Gastrocnemius medialis (tissue), 4 donors: ENCODE data around the gene C2CD4C. TPM values are rescaled to one million over a fixed set of nuclear protein-coding genes. Genes with fewer than 3 reads are reported as not detected.
"Not testable (repeated sequence)": the region's sequence is repeated elsewhere in the genome, so short reads cannot be mapped to it uniquely, and the experiment has no call there.

ENCODE experiments used
- ATAC-seq, 2 donors: fragments of 150-250 bp; one replicate each; pipeline ENCODE4 v1.9.1; 2016
- DNase-seq, 2 donors: peaks; one replicate each; pipeline ENCODE4 v3.0.0-alpha.2; 2019
- H3K27ac ChIP-seq, 4 donors: fragments of 200-600 bp; sonication (generic); 1 replicate in 1 of 4; 2 replicates in 3 of 4; pipeline ENCODE4 v1.5.1; 2016 to 2018; ENCODE audit warnings: mild to moderate bottlenecking in 2 of 4, moderate library complexity in 1 of 4
- H3K27me3 ChIP-seq, 3 donors: fragments of 200-600 bp; sonication (generic) in 2 of 3; 1 replicate in 1 of 3; 2 replicates in 2 of 3; pipeline versions ENCODE4 v1.5.1 to v1.6.0; 2016 to 2019; ENCODE audit warnings: mild to moderate bottlenecking in 1 of 3, moderate library complexity in 1 of 3
- H3K36me3 ChIP-seq, 2 donors: fragments of 200-600 bp; sonication (generic) in 1 of 2; one replicate each; pipeline ENCODE4 v1.5.1; 2017 to 2018
- H3K4me1 ChIP-seq, 2 donors: fragments of 200-600 bp; sonication (generic) in 1 of 2; one replicate each; pipeline ENCODE4 v1.5.1; 2016 to 2017; ENCODE audit warnings: mild to moderate bottlenecking in 2 of 2
- H3K4me3 ChIP-seq, 4 donors: fragments of 200-600 bp; sonication (generic) in 3 of 4; 1 replicate in 1 of 4; 2 replicates in 3 of 4; pipeline ENCODE4 v1.5.1; 2016 to 2019; ENCODE audit warnings: mild to moderate bottlenecking in 2 of 4
- H3K9me3 ChIP-seq, 3 donors: fragments of 200-600 bp; sonication (generic) in 2 of 3; 1 replicate in 1 of 3; 2 replicates in 2 of 3; pipeline ENCODE4 v1.5.1; 2016 to 2019
- POLR2A ChIP-seq, 2 donors: fragments of 450-650 bp; IDR thresholded peaks; one replicate each; pipeline ENCODE4 v1.6.1; 2017; ENCODE audit warnings: antibody characterized with exemption in 2 of 2, mild to moderate bottlenecking in 2 of 2, moderate library complexity in 2 of 2
- in situ Hi-C, 4 donors: fragments of 200-750 bp; cut with MboI; loops; one replicate each; pipeline versions ENCODE4 v1.15.0 to v1.8.0; 2017; ENCODE audit warnings: low sequenced_read_pairs in 4 of 4
- intact Hi-C: fragments of 100-400 bp; cut with DNase I; formaldehyde crosslinking; loops from one replicate; pipeline ENCODE4 v1.15.1; 2023; ENCODE audit warnings: low total_unique reads
- total RNA-seq, 4 donors: library from RNA; depleted of rRNA; stranded (reverse); fragments of >200 nt; gene quantifications; one replicate each; pipeline versions ENCODE4 v1.1.0 to v1.2.3, GENCODE V29; 2016
- TF ChIP-seq, protein P1 (sequence below), 5 experiments: fragments of 450-650 bp in 3 of 5; fragments of 200-600 bp in 2 of 5; sonication (generic) in 2 of 5; IDR thresholded peaks in 4 of 5; conservative IDR thresholded peaks in 1 of 5; 1 replicate in 4 of 5; 2 replicates in 1 of 5; pipeline ENCODE4 v1.5.1; 2016 to 2019; ENCODE audit warnings: antibody characterized with exemption in 5 of 5, mild to moderate bottlenecking in 3 of 5, moderate library complexity in 3 of 5

The C2CD4C gene
- total RNA-seq, 4 donors from 2014 or later = 0.15 to 0.78 (median 0.38) TPM

DNA sequence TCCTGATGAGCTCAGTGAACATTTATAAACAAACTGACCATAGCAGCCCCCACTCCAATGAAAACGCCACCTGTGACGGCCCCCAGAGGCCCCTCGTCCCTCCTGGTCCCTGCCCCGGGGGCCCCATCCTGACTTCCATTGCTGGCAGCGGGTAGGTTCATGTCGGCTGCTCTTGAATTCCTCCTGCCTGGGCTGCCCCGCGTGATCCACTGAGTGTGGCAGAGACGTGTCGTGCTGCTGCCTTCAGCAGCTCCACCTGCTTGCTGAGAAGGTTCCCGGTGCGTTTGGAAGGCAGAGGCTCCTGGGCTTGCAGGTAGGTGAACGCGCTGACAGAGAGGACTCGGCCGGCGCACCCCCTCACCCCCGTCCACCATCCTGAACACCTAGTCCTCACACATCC is 11.6 kb downstream of the C2CD4C start:
- peaks cover 3 to 17% (median 14%) of the 10 kb centered on the region in 3 donors for H3K27me3 ChIP-seq
- H3K27ac ChIP-seq = no peak overlapping the region
- ATAC-seq = no peak
- no peak for DNase-seq
- H3K4me3 ChIP-seq = no peak overlapping the region
- H3K36me3 ChIP-seq = no peaks in the 10 kb centered on the region
- intact Hi-C loops (no loop called here), in situ Hi-C loops (no loop called here)
- H3K9me3 ChIP-seq = no peaks in the 10 kb centered on the region
- H3K4me1 ChIP-seq = no peaks in the 10 kb centered on the region
- TF ChIP-seq, protein P1, sequence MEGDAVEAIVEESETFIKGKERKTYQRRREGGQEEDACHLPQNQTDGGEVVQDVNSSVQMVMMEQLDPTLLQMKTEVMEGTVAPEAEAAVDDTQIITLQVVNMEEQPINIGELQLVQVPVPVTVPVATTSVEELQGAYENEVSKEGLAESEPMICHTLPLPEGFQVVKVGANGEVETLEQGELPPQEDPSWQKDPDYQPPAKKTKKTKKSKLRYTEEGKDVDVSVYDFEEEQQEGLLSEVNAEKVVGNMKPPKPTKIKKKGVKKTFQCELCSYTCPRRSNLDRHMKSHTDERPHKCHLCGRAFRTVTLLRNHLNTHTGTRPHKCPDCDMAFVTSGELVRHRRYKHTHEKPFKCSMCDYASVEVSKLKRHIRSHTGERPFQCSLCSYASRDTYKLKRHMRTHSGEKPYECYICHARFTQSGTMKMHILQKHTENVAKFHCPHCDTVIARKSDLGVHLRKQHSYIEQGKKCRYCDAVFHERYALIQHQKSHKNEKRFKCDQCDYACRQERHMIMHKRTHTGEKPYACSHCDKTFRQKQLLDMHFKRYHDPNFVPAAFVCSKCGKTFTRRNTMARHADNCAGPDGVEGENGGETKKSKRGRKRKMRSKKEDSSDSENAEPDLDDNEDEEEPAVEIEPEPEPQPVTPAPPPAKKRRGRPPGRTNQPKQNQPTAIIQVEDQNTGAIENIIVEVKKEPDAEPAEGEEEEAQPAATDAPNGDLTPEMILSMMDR (IDR thresholded peaks at IDR 0.05 in 4 of 5, conservative IDR thresholded peaks at IDR 0.05 in 1 of 5) = no peak
- no peak for TF ChIP-seq POLR2A (IDR thresholded peaks at IDR 0.05)

DNA sequence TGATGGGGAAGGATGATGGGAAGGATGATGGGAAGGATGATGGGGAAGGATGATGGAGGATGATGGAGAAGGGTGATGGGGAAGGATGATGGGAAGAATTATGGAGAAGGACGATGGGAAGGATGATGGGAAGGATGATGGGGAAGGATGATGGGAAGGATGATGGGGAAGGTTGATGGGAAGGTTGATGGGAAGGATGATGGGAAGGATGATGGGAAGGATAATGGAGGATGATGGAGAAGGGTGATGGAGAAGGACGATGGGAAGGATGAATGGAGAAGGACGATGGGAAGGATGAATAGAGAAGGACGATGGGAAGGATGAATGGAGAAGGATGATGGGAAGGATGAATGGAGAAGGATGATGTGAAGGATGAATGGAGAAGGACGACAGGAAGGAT is 13.5 kb downstream of the C2CD4C start:
- intact Hi-C loops (no loop called here), in situ Hi-C loops (no loop called here)

DNA sequence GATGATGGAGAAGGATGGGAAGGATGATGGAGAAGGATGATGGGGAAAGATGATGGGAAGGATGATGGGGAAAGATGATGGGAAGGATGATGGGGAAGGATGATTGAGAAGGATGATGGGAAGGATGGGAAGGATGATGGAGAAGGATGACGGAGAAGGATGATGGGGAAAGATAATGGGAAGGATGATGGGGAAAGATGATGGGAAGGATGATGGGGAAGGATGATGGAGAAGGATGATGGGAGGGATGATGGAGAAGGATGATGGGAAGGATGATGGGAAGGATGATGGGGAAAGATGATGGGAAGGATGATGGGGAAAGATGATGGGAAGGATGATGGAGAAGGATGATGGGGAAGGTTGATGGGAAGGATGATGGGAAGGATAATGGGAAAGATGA is 14.1 kb downstream of the C2CD4C start:
- intact Hi-C loops, H3K36me3 ChIP-seq, H3K4me1 ChIP-seq, H3K9me3 ChIP-seq, in situ Hi-C loops, H3K27ac ChIP-seq, ATAC-seq, DNase-seq, H3K27me3 ChIP-seq, H3K4me3 ChIP-seq: not testable (repeated sequence)

More for the DNA sequence above, 13.5 kb downstream of the C2CD4C start:
- Histone ChIP-seq H3K27ac (no peak overlapping the region), H3K4me3 (no peak overlapping the region), H3K36me3 (no peaks in the 10 kb centered on the region), H3K27me3 (peaks cover 0 to 2% (median 0%) of the 10 kb centered on the region in 3 donors), H3K4me1 (no peaks in the 10 kb centered on the region), H3K9me3 (no peaks in the 10 kb centered on the region)
- no peak for DNase-seq
- TF ChIP-seq, protein P1 (IDR thresholded peaks at IDR 0.05 in 4 of 5, conservative IDR thresholded peaks at IDR 0.05 in 1 of 5) = no peak
- no peak for TF ChIP-seq POLR2A (IDR thresholded peaks at IDR 0.05)
- ATAC-seq = no peak

DNA sequence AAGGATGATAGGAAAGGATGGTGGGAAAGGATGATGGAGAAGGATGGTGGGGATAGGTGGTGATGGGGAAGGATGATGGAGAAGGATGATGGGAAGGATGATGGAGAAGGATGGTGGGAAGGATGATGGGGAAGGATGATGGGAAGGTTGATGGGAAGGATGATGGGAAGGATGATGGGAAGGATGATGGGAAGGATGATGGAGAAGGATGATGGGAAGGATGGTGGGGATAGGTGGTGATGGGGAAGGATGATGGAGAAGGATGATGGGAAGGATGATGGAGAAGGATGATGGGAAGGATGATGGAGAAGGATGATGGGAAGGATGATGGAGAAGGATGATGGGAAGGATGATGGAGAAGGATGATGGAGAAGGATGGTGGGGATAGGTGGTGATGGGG is 15.4 kb downstream of the C2CD4C start:
- DNase-seq, intact Hi-C loops, ATAC-seq: not testable (repeated sequence)

DNA sequence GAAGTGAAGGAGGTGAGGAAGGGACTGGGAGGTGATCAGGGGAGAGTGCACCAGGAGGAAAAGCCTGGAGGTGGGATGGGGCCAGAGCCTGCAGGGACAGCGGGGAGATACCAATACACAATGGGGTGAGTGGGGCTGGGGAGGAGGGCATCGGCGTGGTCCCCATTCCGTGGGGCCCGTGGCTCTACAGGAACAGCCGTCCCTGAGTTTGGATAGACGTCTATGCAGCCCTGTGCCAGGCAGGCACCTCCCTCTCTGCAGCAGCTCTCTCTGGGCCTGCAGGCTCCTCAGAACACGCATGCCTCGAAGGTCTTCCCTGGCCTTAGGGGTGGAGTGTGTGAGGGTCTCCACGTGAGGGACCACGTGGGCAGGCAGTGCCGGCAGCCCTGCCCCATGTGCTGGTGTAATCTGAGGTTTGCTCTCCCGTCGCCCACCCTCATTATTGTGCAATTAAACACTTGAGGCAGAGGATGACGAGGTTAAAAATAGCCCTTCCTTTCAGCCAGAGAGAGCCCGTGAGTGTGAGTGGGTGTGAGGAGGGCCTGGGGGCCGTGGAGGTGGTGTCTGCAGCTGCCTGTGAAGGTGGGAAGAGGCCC is 16.5 kb downstream of the C2CD4C start:
- no peak for ATAC-seq
- intact Hi-C loops (no loop called here), in situ Hi-C loops (no loop called here)

More for the DNA sequence above, 15.4 kb downstream of the C2CD4C start:
- H3K4me3 ChIP-seq, H3K27me3 ChIP-seq, H3K9me3 ChIP-seq, in situ Hi-C loops, H3K27ac ChIP-seq, H3K36me3 ChIP-seq, H3K4me1 ChIP-seq: not testable (repeated sequence)

More for the DNA sequence above, 16.5 kb downstream of the C2CD4C start:
- Histone ChIP-seq H3K36me3 (no peaks in the 10 kb centered on the region), H3K27ac (no peak overlapping the region), H3K4me1 (no peaks in the 10 kb centered on the region), H3K9me3 (no peaks in the 10 kb centered on the region), H3K4me3 (no peak overlapping the region), H3K27me3 (peaks cover 0 to 10% (median 6%) of the 10 kb centered on the region in 3 donors)
- TF ChIP-seq, protein P1 (IDR thresholded peaks at IDR 0.05 in 4 of 5, conservative IDR thresholded peaks at IDR 0.05 in 1 of 5) = no peak
- TF ChIP-seq POLR2A (IDR thresholded peaks at IDR 0.05) = no peak
- DNase-seq = no peak
